BLaER1 treated with 17β-estradiol and CSF1 and Interleukin-3, amounts not matched to agents 10 nM and 100 nM (cell line): ENCODE results near the gene ARSD.
"Not testable (repeated sequence)": the region's sequence is repeated elsewhere in the genome, so short reads cannot be mapped to it uniquely, and the experiment has no call there.

ENCODE experiments used
- H3K27ac ChIP-seq, 11 experiments: shearing (Covaris generic); formaldehyde crosslinking; 2 replicates each; pipeline ENCODE4 v1.8.1; 2022
- H3K27me3 ChIP-seq, 11 experiments: shearing (Covaris generic); formaldehyde crosslinking; 2 replicates each; pipeline ENCODE4 v1.8.1; 2022
- H3K36me3 ChIP-seq, 11 experiments: shearing (Covaris generic); formaldehyde crosslinking; 2 replicates each; pipeline ENCODE4 v1.8.1; 2022
- H3K4me1 ChIP-seq, 10 experiments: shearing (Covaris generic); formaldehyde crosslinking; 2 replicates each; pipeline ENCODE4 v1.8.1; 2022
- H3K4me2 ChIP-seq, 11 experiments: shearing (Covaris generic); formaldehyde crosslinking; 2 replicates each; pipeline ENCODE4 v1.8.1; 2022
- H3K4me3 ChIP-seq, 10 experiments: shearing (Covaris generic); formaldehyde crosslinking; 2 replicates each; pipeline ENCODE4 v1.8.1; 2022
- H3K9ac ChIP-seq, 11 experiments: shearing (Covaris generic); formaldehyde crosslinking; 2 replicates each; pipeline ENCODE4 v1.8.1; 2022
- H3K9me3 ChIP-seq, 11 experiments: shearing (Covaris generic); formaldehyde crosslinking; replicated peaks in 1 of 11; 2 replicates each; pipeline ENCODE4 v1.8.1; 2022
- H4K20me1 ChIP-seq, 11 experiments: shearing (Covaris generic); formaldehyde crosslinking; 2 replicates each; pipeline ENCODE4 v1.8.1; 2022
- Cebpa-rat ChIP-seq, 11 experiments: shearing (Covaris generic); IDR thresholded peaks; 2 replicates each; pipeline ENCODE4 v1.8.1; 2022

The ARSD gene

GRCh38 chrX:2967012-2967411 lies 37.9 kb upstream of the ARSD start:
- Histone ChIP-seq H3K4me3 (peak overlapping the region in 3 of 10 experiments; percentile 48 to 68 (median 53); a peak in 4 of 20 replicates), H3K27me3 (no peaks in the 10 kb centered on the region), H3K9ac (peak overlapping the region in 4 of 11 experiments; percentile 42 to 59 (median 46); a peak in 5 of 22 replicates), H3K4me2 (peak overlapping the region; percentile 70 to 96 (median 84); a peak in 20 of 22 replicates), H3K4me1 (peaks cover 17 to 36% (median 27%) of the 10 kb centered on the region in 10 experiments), H3K36me3 (no peaks in the 10 kb centered on the region), H3K9me3 (peaks cover 5 to 8% (median 6%) of the 10 kb centered on the region in 11 experiments; a peak in 19 of 22 replicates), H3K27ac (peak overlapping the region in 3 of 11 experiments; percentile 23 to 52 (median 48); a peak in 3 of 22 replicates), H4K20me1 (no peaks in the 10 kb centered on the region)
- TF ChIP-seq Cebpa-rat (IDR thresholded peaks at IDR 0.05): no peak

DNA sequence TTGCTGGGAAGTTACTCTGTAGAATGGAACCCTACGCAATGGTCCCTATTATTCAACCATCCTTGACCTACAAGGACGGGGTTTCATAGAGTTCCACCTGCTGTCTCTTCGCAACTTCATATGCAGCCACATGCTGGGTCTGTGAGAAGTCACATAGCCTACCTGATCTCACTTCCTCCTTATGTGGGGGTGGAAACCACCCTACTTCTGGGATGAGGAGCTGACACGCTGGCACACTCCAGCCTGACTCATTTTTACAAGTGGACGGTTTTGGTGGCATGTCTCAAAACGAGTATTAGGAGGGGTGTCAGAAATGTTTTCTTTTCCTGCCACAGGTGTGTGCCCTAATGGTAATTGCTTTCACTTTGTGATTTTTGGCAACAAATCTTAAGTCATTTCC lies 36.8 kb upstream of the ARSD start:
- Histone ChIP-seq H3K9me3 (no peaks in the 10 kb centered on the region), H3K27ac (no peak overlapping the region), H3K27me3 (no peaks in the 10 kb centered on the region), H3K4me1 (peaks cover 17 to 36% (median 27%) of the 10 kb centered on the region in 10 experiments), H3K4me2 (peak overlapping the region in 7 of 11 experiments; percentile 6 to 34 (median 21); a peak in 9 of 22 replicates), H3K9ac (no peak overlapping the region), H3K36me3 (no peaks in the 10 kb centered on the region), H4K20me1 (no peaks in the 10 kb centered on the region), H3K4me3 (no peak overlapping the region)
- TF ChIP-seq Cebpa-rat (IDR thresholded peaks at IDR 0.05): no peak

GRCh38 chrX:2963992-2964794 lies 35.1 kb upstream of the ARSD start:
- not testable (repeated sequence) for H3K9me3 ChIP-seq, H3K4me2 ChIP-seq, H4K20me1 ChIP-seq, H3K27me3 ChIP-seq, H3K27ac ChIP-seq, H3K36me3 ChIP-seq, H3K4me3 ChIP-seq, H3K9ac ChIP-seq
- H3K4me1 ChIP-seq: peaks cover 17 to 32% (median 26%) of the 10 kb centered on the region in 10 experiments

DNA sequence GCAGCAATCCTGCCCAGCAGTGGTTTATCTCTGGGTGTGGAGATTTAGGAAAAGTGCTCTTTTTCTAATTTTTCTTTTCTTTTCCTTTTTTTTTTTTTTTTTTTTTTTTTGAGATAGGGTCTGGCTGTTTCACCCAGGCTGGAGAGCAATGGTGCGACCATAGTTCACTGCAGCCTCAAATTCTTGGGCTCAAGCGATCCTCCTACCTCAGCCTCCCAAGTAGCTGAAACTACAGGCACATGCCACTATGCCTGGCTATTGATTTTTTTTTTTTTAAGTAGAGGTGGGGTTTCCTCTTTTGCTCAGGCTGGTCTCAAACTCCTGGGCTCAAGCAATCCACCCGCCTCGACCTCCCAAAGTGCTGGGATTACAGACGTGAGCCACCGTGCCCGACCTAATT lies 34.3 kb upstream of the ARSD start:
- not testable (repeated sequence) for H3K9ac ChIP-seq, H4K20me1 ChIP-seq, H3K27ac ChIP-seq, H3K27me3 ChIP-seq, H3K4me3 ChIP-seq, H3K4me2 ChIP-seq
- Histone ChIP-seq H3K9me3 (peaks cover 0 to 11% (median 0%) of the 10 kb centered on the region in 11 experiments; a peak in 1 of 22 replicates), H3K36me3 (peaks cover 0 to 12% (median 9%) of the 10 kb centered on the region in 11 experiments; a peak in 9 of 22 replicates), H3K4me1 (peaks cover 13 to 25% (median 21%) of the 10 kb centered on the region in 10 experiments)

GRCh38 chrX:2962381-2962780 lies 33.2 kb upstream of the ARSD start:
- Histone ChIP-seq H3K4me2 (no peak overlapping the region), H3K9ac (no peak overlapping the region)

DNA sequence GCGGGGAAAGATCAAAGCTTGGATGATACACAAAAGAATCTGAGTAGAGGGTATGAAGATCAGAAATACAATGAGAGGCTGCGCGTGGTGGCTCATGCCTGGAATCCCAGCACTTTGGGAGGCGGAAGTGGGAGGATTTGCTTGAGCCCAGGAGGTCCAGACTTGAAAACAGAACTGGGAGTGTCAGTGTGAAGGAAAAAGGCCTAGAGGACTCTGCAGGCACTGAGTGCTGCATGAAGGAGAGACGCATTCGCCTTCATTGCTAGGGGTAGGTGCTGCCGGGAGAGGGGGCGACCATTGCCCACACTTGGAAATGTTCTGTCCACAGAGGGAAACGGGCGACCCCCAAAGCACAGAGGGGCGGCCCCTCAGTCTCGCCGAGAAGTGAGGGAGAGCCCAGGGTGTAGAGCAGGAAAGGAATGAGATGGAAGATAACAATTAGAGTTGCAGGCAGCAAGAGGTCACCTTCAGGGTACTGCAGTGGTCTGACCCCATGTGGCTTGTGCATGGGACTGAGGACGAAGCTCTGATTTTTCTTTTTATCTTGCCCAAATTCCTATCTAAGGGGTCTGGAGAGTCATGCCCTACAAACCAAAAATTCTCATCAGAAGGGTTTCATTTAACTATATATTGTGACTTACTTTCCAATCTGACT lies 31.8 kb upstream of the ARSD start:
- peaks cover 0 to 23% (median 11%) of the 10 kb centered on the region in 11 experiments; a peak in 9 of 22 replicates for H3K36me3 ChIP-seq
- H4K20me1 ChIP-seq: no peaks in the 10 kb centered on the region
- TF ChIP-seq Cebpa-rat (IDR thresholded peaks at IDR 0.05): no peak
- H3K27me3 ChIP-seq: no peaks in the 10 kb centered on the region
- no peak overlapping the region for H3K27ac ChIP-seq
- peaks cover 0 to 11% (median 0%) of the 10 kb centered on the region in 11 experiments; a peak in 1 of 22 replicates for H3K9me3 ChIP-seq
- H3K4me2 ChIP-seq: no peak overlapping the region
- no peak overlapping the region for H3K4me3 ChIP-seq
- H3K9ac ChIP-seq: no peak overlapping the region
- H3K4me1 ChIP-seq: peaks cover 0 to 5% (median 3%) of the 10 kb centered on the region in 10 experiments; a peak in 14 of 20 replicates

More at GRCh38 chrX:2962381-2962780, 33.2 kb upstream of the ARSD start:
- Histone ChIP-seq H3K36me3 (peaks cover 0 to 20% (median 9%) of the 10 kb centered on the region in 11 experiments; a peak in 9 of 22 replicates), H3K27ac (no peak overlapping the region), H3K4me3 (no peak overlapping the region), H3K4me1 (peaks cover 5 to 14% (median 10%) of the 10 kb centered on the region in 10 experiments), H3K9me3 (peaks cover 0 to 11% (median 0%) of the 10 kb centered on the region in 11 experiments; a peak in 1 of 22 replicates), H4K20me1 (no peaks in the 10 kb centered on the region), H3K27me3 (no peaks in the 10 kb centered on the region)
- TF ChIP-seq Cebpa-rat (IDR thresholded peaks at IDR 0.05): no peak

- no peak for TF ChIP-seq Cebpa-rat (IDR thresholded peaks at IDR 0.05)
- no peaks in the 10 kb centered on the region for H4K20me1 ChIP-seq
Measured at GRCh38 chrX:2958199-2958598, 29.1 kb upstream of the ARSD start.

GRCh38 chrX:2955838-2956237 lies 26.7 kb upstream of the ARSD start:
- H3K4me3 ChIP-seq: no peak overlapping the region
- no peaks in the 10 kb centered on the region for H3K4me1 ChIP-seq
- no peak overlapping the region for H3K9ac ChIP-seq
- H3K4me2 ChIP-seq: no peak overlapping the region
- H3K36me3 ChIP-seq: peaks cover 0 to 59% (median 25%) of the 10 kb centered on the region in 11 experiments; a peak in 13 of 22 replicates
- peaks cover 0 to 11% (median 0%) of the 10 kb centered on the region in 11 experiments; a peak in 1 of 22 replicates for H3K9me3 ChIP-seq
- H4K20me1 ChIP-seq: no peaks in the 10 kb centered on the region
- H3K27me3 ChIP-seq: no peaks in the 10 kb centered on the region
- no peak for TF ChIP-seq Cebpa-rat (IDR thresholded peaks at IDR 0.05)
- H3K27ac ChIP-seq: no peak overlapping the region

More at GRCh38 chrX:2958199-2958598, 29.1 kb upstream of the ARSD start:
- no peak overlapping the region for H3K4me3 ChIP-seq
- no peaks in the 10 kb centered on the region for H3K4me1 ChIP-seq
- peaks cover 0 to 11% (median 0%) of the 10 kb centered on the region in 11 experiments; a peak in 1 of 22 replicates for H3K9me3 ChIP-seq
- no peak overlapping the region for H3K9ac ChIP-seq
- no peak overlapping the region for H3K4me2 ChIP-seq
- no peaks in the 10 kb centered on the region for H3K27me3 ChIP-seq
- H3K36me3 ChIP-seq: peaks cover 0 to 41% (median 14%) of the 10 kb centered on the region in 11 experiments; a peak in 10 of 22 replicates
- H3K27ac ChIP-seq: no peak overlapping the region

DNA sequence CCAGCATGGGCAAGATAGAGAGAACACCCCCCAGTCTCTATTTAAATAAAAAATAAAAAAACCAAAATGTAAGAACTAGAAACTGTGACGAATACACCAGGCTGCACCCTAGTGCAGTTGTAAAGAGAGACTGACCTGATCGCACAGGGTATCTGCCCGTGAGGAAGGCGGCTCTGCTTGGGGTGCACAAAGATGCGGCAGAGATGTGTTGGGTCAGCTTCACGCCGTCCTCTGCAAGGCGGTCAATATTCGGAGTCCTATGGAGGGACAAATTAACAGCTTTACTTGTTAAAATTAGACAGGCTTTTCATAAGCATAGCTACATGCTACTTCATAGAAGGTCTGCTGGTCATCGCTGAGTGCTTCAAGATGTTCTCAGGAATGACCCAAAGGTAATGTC lies 26.1 kb upstream of the ARSD start:
- Histone ChIP-seq H3K4me2 (no peak overlapping the region), H4K20me1 (no peaks in the 10 kb centered on the region), H3K9ac (no peak overlapping the region), H3K9me3 (peaks cover 0 to 11% (median 0%) of the 10 kb centered on the region in 11 experiments; a peak in 1 of 22 replicates), H3K27ac (no peak overlapping the region), H3K36me3 (peaks cover 0 to 64% (median 25%) of the 10 kb centered on the region in 11 experiments; a peak in 13 of 22 replicates), H3K27me3 (no peaks in the 10 kb centered on the region), H3K4me3 (no peak overlapping the region), H3K4me1 (no peaks in the 10 kb centered on the region)
- TF ChIP-seq Cebpa-rat (IDR thresholded peaks at IDR 0.05): no peak
